Keratinocyte (primary cell): ENCODE results near the gene RGS3. TPM values are rescaled to one million over a fixed set of nuclear protein-coding genes. Genes with fewer than 3 reads are reported as not detected.

Experiments used
- DNase-seq: peaks from one replicate; pipeline ENCODE4 v3.0.0-alpha.2; 2011; ENCODE audit warnings: low read depth, missing footprints, low spot score
- FAIRE-seq: peaks from 2 replicates; lab custom pipeline; 2011; peaks lifted over from hg19 to GRCh38; lab: Jason Lieb, UNC
- H2AFZ ChIP-seq: 2 replicates; pipeline ENCODE4 v1.6.0; 2012; ENCODE audit warnings: low read length, control low read depth, inconsistent platforms; ENCODE audit not compliant: control insufficient read depth
- H3K27ac ChIP-seq: 2 replicates; pipeline ENCODE4 v1.5.1; 2011; ENCODE audit warnings: low read length; ENCODE audit not compliant: control insufficient read depth, insufficient read depth
- H3K27me3 ChIP-seq: 3 replicates; pipeline ENCODE4 v1.6.0; 2011; ENCODE audit warnings: low read length; ENCODE audit not compliant: control insufficient read depth, insufficient read depth; ENCODE audit errors: extremely low read depth
- H3K36me3 ChIP-seq, 2 experiments: 2 replicates in 1 of 2; 3 replicates in 1 of 2; pipeline ENCODE4 v1.5.1; 2011; ENCODE audit warnings: low read length in 2 of 2, mild to moderate bottlenecking in 1 of 2; ENCODE audit not compliant: control insufficient read depth in 2 of 2, insufficient read depth in 2 of 2; ENCODE audit errors: extremely low read depth in 1 of 2
- H3K4me1 ChIP-seq: 3 replicates; pipeline ENCODE4 v1.5.1; 2011; ENCODE audit warnings: low read length; ENCODE audit not compliant: control insufficient read depth, insufficient read depth; ENCODE audit errors: extremely low read depth
- H3K4me2 ChIP-seq: 3 replicates; pipeline ENCODE4 v1.6.0; 2011; ENCODE audit warnings: low read depth, low read length; ENCODE audit not compliant: control insufficient read depth, insufficient read depth; ENCODE audit errors: extremely low read depth
- H3K4me3 ChIP-seq, 3 experiments: fragments of 200-600 bp in 1 of 3; sonication (generic) in 1 of 3; 2 replicates in 2 of 3; 3 replicates in 1 of 3; pipeline ENCODE4 v1.5.1; 2011 to 2016; ENCODE audit warnings: low read length in 3 of 3, mild to moderate bottlenecking in 3 of 3, control low read depth in 2 of 3, inconsistent platforms in 1 of 3, low read depth in 1 of 3, mixed read lengths in 1 of 3, mixed run types in 1 of 3, moderate library complexity in 1 of 3; ENCODE audit not compliant: control insufficient read depth in 2 of 3, insufficient read depth in 2 of 3; ENCODE audit errors: extremely low read depth in 1 of 3
- H3K79me2 ChIP-seq: 2 replicates; pipeline ENCODE4 v1.6.0; 2012; ENCODE audit warnings: low read length; ENCODE audit not compliant: control insufficient read depth, insufficient read depth
- H3K9ac ChIP-seq: 3 replicates; pipeline ENCODE4 v1.6.0; 2011; ENCODE audit warnings: low read length; ENCODE audit not compliant: control insufficient read depth, insufficient read depth; ENCODE audit errors: extremely low read depth
- H3K9me1 ChIP-seq: 3 replicates; pipeline ENCODE4 v1.6.0; 2011; ENCODE audit warnings: low read length; ENCODE audit not compliant: control insufficient read depth, insufficient read depth; ENCODE audit errors: extremely low read depth
- H3K9me3 ChIP-seq: 2 replicates; pipeline ENCODE4 v1.5.1; 2012; ENCODE audit warnings: low read depth, low read length; ENCODE audit not compliant: control insufficient read depth
- H4K20me1 ChIP-seq: 3 replicates; pipeline ENCODE4 v1.6.0; 2011; ENCODE audit warnings: low read length; ENCODE audit not compliant: control insufficient read depth, insufficient read depth; ENCODE audit errors: extremely low read depth
- EZH2 ChIP-seq: IDR thresholded peaks from one replicate; pipeline ENCODE4 v1.6.1; 2012; ENCODE audit warnings: inconsistent platforms, mild to moderate bottlenecking, low read length, moderate library complexity
- dilution Hi-C: fragments of 300-500 bp; cut with MboI; formaldehyde crosslinking; loops from one replicate; pipeline ENCODE4 v1.7.0; 2020; ENCODE audit warnings: low sequenced_read_pairs; ENCODE audit not compliant: extremely low pct_ligation_motif_present
- polyA plus RNA-seq, 5 experiments: library from polyadenylated mRNA; depleted of rRNA in 3 of 5; stranded (reverse) in 3 of 5; stranded (forward) in 1 of 5; unstranded in 1 of 5; fragments of >200 nt; gene quantifications; 1 replicate in 1 of 5; 2 replicates in 3 of 5; 3 replicates in 1 of 5; pipeline versions ENCODE4 v1.2.1 to v1.2.3, GENCODE V29; 2011 to 2012; ENCODE audit warnings: missing spikeins in 2 of 5, low read depth in 1 of 5, low replicate concordance in 1 of 5
- TF ChIP-seq, protein P1 (sequence below), 3 experiments: IDR thresholded peaks in 1 of 3; conservative IDR thresholded peaks in 1 of 3; optimal IDR thresholded peaks in 1 of 3; 2 replicates in 2 of 3; 3 replicates in 1 of 3; pipeline versions ENCODE3 to v1.5.1; 2011; ENCODE audit warnings: low read length in 3 of 3, mild to moderate bottlenecking in 3 of 3, moderate library complexity in 2 of 3, control low read depth in 1 of 3, inconsistent platforms in 1 of 3; ENCODE audit not compliant: insufficient read depth in 2 of 3; ENCODE audit errors: extremely low read depth in 1 of 3

Gene RGS3
- polyA plus RNA-seq, 1 donor (not counting 4 experiments of a cell fraction or from before 2014, with no cell fraction given): 19.6 TPM

- dilution Hi-C loops: no loop called here
- no peaks in the 10 kb centered on the region for H3K79me2 ChIP-seq
- no peaks in the 10 kb centered on the region for H4K20me1 ChIP-seq
- H3K9me1 ChIP-seq: no peaks in the 10 kb centered on the region
- no peak overlapping the region for H3K4me2 ChIP-seq
- no peak for TF ChIP-seq EZH2
- TF ChIP-seq, protein P1, sequence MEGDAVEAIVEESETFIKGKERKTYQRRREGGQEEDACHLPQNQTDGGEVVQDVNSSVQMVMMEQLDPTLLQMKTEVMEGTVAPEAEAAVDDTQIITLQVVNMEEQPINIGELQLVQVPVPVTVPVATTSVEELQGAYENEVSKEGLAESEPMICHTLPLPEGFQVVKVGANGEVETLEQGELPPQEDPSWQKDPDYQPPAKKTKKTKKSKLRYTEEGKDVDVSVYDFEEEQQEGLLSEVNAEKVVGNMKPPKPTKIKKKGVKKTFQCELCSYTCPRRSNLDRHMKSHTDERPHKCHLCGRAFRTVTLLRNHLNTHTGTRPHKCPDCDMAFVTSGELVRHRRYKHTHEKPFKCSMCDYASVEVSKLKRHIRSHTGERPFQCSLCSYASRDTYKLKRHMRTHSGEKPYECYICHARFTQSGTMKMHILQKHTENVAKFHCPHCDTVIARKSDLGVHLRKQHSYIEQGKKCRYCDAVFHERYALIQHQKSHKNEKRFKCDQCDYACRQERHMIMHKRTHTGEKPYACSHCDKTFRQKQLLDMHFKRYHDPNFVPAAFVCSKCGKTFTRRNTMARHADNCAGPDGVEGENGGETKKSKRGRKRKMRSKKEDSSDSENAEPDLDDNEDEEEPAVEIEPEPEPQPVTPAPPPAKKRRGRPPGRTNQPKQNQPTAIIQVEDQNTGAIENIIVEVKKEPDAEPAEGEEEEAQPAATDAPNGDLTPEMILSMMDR (optimal IDR thresholded peaks at IDR 0.05 in 1 of 3, IDR thresholded peaks at IDR 0.05 in 1 of 3, conservative IDR thresholded peaks at IDR 0.05 in 1 of 3; ENCODE audit: extremely low read depth in 1 of 3, insufficient read depth in 2 of 3, low read length in 3 of 3): no peak
- no peak for DNase-seq
- H3K4me3 ChIP-seq: no peak overlapping the region
- H3K36me3 ChIP-seq: no peaks in the 10 kb centered on the region
- FAIRE-seq: no peak
- H3K27me3 ChIP-seq: peaks cover 5% of the 10 kb centered on the region
- H3K9ac ChIP-seq: no peak overlapping the region
- no peaks in the 10 kb centered on the region for H3K4me1 ChIP-seq
- no peaks in the 10 kb centered on the region for H3K9me3 ChIP-seq
- H2AFZ ChIP-seq: no peak overlapping the region
- no peak overlapping the region for H3K27ac ChIP-seq
Measured at GRCh38 chr9:113632776-113633590, 169.5 kb downstream of the RGS3 start.

DNA sequence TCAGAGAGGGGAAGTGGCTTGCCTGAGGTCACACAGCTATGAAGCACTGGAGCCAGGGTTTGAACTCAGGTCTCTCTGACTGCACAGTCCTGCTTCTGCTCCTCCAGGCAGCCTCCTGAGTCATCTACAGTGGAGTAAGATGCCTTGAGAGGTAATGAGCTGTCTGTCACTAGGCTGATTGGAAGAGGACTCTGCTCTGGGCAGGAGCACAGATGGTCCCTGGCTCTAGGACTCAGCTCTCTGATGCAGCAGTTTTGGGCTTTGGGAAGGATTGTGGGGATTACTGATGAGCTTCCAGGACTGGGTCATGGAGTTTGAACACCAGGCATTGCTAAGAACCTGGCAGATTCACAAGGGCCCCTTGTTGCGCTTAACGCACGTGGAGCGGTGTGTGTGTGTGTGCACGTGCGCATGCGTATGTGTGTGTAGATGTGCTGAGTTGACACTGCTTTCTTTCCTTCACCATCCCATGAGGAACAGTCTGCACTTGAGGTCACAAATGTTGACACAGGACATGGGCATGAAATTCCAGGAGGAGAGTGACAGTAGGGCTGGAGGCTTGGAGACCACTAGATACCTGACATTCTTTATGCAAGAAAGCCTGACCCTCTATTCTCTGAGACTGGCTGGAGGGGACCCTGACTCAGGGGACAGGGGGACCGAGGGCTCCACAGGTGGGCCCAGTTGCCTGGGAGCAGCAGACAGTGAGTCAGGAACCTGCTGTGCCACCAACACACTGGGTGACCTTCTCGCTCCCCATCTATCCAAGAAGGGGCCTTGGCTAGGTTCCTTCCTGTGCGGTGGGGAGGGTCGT, 170.5 kb downstream of the RGS3 start:
- FAIRE-seq (no peak), DNase-seq (no peak)
- H2AFZ ChIP-seq: no peak overlapping the region
- H3K79me2 ChIP-seq: no peaks in the 10 kb centered on the region
- TF ChIP-seq, protein P1 (optimal IDR thresholded peaks at IDR 0.05 in 1 of 3, IDR thresholded peaks at IDR 0.05 in 1 of 3, conservative IDR thresholded peaks at IDR 0.05 in 1 of 3; ENCODE audit: extremely low read depth in 1 of 3, insufficient read depth in 2 of 3, low read length in 3 of 3): no peak
- TF ChIP-seq EZH2: no peak
- no peak overlapping the region for H3K9ac ChIP-seq
- no peak overlapping the region for H3K4me2 ChIP-seq
- no peaks in the 10 kb centered on the region for H3K9me1 ChIP-seq
- peaks cover 5% of the 10 kb centered on the region for H3K27me3 ChIP-seq
- H4K20me1 ChIP-seq: no peaks in the 10 kb centered on the region
- no peak overlapping the region for H3K27ac ChIP-seq
- dilution Hi-C loops: no loop called here
- H3K4me1 ChIP-seq: no peaks in the 10 kb centered on the region
- H3K4me3 ChIP-seq: no peak overlapping the region
- no peaks in the 10 kb centered on the region for H3K36me3 ChIP-seq
- no peaks in the 10 kb centered on the region for H3K9me3 ChIP-seq
